Non-pigmented ciliary epithelial cell (primary cell): ENCODE measurements around the gene SURF2.

Experiments
- DNase-seq: peaks from one replicate; pipeline ENCODE4 v3.0.0-alpha.2; 2010; ENCODE audit warnings: low read depth

SURF2 gene

DNA sequence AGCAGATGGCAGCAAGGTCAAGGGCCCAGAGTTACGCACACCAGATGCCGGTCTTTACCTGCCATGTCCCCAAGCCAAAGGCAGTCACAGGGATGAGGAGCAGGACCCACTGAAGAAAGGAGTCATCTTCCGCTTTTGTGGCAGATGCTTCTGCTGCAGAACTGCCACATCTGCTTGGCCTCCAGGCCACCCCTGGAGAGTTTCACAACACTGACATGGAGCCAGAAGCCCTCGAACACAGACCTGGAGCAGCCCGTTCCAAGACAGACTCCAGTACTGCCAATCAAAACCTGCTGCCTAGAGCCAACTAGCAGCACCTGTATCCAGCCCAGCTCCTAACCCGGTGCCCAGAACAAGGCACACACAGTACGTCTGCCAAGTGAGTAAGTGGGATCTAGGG, 1.6 kb upstream of the SURF2 start:
- no peak for DNase-seq

DNA sequence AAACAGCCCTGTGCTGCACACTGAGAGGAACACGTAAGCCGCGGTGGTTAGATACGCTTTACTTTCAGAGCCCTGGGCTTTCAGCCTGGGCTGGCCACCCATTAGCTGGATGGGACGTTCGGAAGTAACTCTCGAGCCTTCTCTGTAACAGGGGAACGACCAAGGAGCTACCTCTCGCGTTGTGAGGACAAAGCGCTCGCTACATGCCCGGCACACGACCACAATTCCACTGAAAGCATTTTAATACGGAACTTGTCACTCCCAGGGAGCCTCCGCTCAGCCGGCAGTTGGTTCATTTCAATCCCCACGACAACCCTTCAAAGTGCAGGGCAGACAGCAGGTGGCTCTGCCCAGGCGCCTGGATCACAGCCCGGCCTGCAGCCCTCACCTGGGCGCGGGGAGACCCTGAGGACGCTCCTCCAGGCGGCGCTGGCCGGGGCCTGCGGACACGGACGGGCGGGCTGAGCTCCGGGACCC, 431 bp upstream of the SURF2 start:
- DNase-seq: no peak

DNA sequence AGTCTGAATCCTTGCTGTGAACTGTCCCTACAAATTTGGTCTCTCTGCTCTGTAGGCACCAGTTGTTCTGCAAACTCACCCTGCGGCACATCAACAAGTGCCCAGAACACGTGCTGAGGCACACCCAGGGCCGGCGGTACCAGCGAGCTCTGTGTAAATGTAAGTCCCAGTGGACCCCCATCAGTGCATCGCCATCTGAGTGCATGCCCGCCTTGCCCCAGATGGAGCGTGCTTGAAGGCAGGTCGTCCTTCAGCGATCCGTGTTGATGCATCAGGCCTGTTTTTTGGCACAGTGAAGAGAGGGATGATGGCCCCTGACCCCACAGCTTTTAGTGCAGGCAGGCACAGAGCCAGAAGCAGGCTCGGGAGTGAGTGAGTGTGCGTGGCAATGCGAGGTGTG, 1.3 kb downstream of the SURF2 start:
- DNase-seq: no peak

DNA sequence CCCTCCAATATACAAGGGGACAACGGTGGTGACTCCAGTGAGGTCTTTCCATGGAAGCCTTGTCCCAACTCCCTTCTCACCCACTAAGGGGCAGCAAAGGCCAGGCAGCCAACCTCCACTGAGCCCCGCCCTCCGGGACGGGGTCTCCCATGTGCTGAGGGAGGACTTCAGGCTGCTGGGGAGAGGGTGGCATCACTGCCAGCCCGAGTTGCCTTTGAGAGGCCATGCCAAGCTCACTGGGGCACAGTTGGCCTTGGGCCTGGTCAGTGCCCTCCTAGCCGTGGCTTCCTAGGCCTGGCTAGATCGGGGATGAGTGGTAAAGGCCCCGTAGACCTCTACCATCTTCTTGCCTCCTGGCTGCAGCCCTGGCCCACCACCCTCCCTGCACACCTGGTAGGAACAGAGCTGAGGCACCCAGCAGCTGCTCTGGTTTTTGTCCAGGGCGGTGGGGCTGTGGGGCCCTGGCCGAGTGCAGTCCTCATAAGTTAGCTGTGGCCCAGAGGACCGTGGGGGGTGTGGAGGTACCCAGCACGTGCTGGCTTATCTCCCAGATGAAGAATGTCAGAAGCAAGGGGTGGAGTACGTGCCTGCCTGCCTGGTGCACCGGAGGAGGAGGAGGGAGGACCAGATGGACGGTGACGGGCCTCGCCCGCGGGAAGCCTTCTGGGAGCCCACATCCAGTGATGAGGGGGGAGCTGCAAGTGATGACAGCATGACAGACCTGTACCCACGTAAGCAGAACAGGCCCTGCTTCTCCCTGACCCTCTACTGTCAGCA, 3.2 kb downstream of the SURF2 start:
- no peak for DNase-seq

DNA sequence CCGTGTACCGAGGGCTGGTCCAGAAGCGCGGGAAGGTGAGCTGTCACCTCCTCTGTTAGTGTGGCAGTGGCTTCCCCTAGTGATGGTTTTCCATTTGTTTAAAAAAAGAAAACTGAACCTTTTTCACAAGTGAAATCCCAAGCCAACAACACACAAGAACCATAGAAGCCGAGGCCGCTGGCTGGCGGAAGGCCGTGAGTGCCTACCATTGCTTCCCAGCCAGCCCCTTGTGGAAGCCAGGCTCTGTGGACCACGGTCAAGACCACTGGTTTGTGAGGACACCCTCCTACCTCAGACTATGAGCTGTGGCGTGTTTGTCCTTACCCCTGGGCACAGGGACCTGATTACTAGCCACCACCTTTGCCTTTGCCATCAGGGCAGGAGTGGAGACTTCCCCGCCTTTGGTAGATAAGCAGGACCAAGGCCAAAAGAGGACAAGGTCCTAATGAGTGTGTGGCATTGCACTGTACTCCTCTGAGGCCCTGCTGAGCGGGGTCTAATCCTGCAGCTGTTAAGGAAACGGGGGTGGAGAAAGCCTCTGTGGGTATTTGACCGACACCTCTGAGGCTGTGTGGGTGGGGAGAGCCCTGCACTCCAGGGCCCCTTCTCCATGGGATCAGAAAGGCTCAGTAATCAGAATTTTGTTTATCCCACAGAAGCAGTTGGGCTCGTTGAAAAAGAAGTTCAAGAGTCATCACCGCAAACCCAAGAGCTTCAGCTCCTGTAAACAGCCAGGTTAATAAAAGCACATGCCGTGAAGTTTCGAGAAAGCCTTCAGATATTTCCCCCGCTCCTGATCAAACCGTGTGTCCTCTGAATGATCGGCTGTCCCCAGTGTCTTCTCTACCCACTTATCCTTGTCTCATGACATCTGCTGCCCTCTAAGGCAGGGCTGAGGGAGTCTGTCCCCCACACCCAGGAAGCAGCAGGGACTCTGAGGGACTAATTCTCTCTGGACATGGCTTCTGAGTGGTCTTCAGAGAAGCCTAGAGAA, 4.3 kb downstream of the SURF2 start:
- DNase-seq: no peak

DNA sequence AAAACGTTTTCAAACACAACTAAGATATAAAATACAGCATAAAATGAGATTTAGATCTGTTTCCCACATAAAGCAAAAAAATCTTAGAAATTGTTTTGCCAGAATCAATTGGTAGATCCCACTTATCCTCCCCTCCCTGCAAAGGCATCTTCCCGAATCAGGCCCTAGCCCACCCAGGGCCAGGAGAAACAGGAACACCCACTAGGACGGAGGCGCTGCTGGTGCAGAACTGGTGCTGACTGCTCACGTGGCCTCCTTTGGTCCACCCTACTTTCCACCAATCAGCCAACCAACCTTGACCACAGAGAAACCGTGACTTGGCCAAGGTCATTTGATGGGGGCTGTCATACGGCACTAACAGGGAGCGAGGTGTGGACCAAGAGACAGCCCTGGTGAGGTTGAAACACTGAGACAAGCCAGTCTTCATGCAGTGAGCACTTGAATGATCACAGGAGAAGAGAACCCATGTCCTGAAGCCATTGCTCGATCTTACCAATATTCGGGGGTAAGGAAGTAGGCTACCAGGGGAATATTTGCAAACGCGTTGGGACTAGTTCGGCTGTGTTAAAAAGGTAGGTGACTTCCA, 5.2 kb downstream of the SURF2 start:
- DNase-seq: no peak

DNA sequence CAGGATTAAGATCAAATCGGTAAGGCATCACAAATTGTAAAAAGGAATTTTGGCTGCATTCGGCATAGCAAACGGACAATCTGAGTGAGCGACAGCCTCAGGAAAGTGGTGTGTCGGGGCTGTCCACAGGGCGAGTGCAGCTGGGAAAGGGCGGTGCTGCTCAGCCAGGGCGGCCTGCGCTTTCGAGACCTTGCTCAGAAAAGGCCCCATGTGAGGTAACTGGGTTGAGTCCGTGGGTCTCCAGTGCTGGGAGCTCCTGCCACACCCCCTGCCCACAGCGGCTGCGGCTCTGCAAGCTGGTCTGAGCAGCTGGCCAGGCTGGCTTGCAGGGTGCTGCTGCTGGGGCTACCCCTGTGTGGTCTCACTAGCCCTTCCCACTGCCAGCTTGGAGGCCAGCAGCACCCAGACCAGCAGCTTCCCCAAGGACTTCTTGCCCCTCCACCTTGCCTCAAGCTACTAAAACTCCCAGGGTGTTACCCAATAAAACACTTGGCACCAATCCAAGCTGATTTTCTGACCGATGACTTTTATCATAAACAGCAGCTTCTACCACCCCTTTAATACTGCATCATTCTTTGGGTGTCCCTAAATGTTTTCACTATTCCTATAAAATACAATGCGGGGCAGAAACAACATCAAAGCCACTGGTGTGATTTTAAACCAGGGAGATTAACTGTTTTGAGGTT, 6.2 kb downstream of the SURF2 start:
- no peak for DNase-seq

DNA sequence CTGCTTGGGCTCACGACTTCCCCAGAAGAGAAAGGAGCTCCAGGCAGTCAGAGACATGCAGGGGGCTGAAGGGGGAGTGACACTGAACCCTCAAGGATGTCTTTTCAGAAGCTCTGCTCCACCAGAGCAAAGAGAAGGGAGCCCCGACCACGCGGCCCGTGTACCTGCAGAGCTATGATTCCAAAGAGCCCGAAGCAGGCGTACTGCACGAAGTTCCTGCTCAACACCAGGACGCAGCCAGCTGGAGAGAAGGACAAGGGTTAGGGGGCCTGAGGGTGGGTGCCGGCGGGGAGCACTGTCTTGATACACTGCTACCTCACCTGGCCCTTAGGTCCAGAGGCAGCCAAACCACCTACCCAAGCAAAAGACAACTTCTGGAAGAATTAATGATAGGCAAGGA, 10.1 kb downstream of the SURF2 start:
- no peak for DNase-seq

DNA sequence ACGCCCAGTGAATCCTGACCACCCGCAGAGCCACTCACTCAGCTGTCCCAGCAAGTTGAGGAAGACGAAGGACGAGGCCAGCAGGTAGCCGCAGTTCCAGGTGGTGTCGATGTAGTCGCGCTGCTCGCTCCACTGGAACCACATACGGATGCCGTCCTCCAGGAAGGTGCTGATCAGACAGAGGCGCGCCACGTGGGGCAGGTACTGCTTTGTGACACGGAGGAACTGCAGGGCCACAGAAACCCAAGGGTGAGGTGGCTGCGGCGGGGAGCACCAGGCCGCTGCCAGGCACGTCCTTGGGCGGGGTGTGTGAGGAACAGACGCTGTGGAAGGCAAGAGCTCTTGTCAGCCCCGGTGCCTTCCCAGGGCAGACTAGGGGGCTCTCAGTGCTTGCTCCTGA, 10.9 kb downstream of the SURF2 start:
- DNase-seq: no peak

DNA sequence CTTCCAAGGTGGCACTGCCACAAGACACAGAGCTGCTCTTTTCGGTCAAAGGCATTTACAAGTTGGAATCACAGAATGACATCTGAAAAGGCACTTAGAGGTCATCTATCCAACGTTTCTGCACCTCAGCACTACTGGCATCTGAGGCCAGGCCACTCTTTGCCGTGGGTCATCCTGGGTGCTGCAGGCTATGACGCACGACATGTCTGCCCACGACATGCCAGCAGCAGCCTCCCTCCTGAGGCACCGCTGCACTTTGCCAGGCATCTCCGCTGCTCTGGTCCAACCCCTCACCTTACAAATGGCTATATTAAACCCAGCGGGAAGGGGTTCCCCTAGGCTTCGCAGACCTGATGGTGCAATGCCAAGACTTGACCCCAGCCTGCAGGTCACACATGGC, 11.4 kb downstream of the SURF2 start:
- no peak for DNase-seq

DNA sequence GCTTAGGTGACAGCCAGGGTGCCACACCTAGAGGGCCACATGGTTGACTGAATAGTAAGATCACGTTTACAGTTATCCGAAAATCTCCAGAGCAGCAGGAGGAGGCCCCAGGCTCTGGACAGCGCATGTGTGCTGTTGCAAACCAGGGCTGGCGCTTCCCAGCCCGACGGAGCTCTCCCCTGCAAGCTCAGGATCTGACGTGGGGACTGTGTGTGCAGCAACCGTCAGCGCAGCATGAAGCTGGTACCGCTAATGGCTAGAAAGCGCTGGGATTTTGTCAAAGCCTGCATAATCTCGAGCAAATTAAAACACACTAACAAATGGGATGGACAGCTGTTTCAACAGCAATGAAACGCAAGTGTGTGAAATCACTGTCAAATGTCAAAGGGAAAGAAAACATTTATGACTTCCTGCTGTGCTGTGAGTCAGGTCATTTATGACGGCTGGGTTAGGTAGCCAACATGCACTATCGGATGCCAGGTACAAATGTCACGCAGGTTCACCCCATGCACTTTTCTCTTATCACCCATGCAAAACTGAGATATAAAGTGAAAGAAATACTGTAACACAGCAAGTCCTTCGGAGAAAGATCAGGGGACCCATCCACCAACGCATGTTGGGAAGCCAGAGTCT, 12.0 kb downstream of the SURF2 start:
- no peak for DNase-seq

DNA sequence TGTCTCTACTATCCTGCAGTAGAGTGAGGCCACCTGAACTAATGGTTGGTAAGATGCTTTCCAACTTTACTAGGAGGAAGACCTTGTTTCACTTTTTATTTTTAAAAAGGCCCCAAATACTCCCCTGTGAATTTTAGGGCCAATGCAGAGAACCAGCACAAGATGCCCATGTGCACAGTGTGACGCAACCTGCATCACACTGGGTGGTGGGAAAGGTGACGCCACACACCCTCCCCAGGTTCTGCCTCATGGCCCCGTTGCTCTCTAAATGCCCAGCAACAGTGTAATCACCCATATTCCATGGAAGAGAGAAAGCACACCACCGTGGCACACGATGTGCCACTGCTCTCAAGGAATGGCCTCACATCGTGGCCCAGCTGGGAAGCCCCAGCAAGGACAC, 13.1 kb downstream of the SURF2 start:
- DNase-seq: no peak

DNA sequence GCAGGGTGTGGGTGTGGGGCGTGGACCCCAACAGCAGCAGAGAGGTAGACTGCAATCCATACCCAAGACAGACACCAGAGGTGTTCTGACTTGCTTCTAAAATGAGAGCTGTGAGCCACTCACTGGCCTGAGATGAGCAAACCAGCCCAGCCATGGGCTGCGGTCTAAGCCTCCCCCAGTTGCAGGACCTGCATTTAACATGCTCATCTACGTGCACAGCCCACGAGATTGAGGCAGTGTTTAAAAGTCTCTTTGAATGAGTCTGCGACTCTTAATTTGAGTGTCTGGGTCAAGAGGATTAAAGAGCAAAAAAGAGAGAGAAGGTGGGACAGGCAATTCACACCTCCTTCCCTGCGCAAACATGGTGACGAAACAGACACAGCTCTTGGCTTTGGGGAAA, 13.6 kb downstream of the SURF2 start:
- DNase-seq: no peak

DNA sequence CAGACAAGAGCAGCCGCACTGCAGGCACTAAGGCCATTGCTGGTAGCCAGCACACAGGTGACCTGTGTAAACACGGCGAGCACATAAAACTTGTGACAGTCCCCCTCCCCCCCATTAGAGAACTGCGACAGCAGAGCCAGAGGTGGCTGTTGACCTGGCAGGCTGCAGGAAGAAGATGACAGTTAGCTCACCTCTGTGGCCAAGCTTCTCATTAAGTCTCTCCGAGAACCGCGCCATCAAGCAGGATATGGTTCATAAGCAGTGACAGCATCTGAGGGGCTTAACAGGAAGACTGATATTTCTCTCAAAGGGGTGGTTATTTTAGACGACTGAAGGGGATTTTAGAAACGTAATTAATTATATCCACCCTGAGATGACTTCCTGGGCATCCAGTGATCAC, 14.3 kb downstream of the SURF2 start:
- no peak for DNase-seq

DNA sequence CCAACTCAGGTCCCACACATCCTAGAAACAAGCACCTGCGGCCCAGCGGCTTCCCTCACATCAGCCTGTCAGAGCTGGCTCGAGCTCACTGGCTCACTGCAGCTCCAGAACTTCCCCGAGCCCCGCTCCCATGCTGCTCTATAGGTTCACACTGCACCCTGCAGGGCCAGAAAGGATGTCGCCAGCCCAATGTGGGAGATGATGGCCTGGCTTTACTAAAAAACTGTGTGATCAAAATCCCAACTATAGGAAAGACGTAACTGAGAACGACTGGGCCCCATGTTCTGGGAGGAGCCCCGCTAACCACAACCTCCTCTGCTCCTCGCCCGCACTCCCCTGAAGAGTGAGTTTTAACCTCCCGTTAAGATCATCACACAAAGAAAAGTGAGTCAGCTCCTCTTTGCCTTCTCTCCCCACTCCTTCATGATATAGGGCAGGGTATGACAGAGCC, 14.9 kb downstream of the SURF2 start:
- no peak for DNase-seq

DNA sequence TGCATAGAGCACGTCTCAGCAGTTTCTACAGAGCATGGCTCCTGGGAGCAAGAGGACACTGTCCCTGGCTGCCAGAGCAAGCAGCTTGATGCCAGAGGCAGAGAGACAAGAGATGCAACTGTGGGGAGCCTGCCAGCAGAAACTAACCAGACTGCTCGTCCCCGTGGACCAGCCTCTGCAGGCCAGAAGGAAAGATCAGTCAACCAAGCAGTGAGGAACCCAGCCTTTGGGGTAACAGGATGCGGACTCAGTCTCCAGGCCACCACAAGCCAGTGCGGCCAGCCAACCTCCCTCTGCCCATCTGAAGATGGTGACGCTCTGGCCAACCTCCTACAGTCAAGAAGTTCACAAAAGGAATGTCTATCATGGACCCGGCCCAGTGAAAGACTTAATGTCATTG, 15.8 kb downstream of the SURF2 start:
- no peak for DNase-seq

DNA sequence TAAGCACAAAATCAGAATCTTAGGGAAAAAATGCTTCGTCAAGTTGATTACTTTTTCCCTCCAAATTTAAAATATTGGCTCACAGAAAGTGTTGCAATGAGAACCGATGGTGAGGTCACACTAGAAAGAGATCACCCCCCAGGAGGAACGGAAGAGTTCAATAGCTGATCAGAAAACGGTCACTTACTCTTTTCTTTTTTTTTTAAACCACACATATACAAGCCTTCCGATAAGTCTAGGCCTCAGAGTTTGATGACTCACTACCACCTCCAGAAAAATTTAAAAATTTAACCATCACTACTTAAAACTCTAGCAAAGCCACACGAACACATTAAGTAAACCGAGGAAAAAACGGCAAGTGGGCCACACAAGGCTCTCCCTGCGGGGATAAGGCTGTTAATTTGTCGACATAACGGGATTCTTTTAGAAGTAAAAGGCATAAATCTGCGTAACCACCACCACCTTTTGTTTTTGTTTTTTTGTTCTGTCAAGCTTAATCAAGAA, 18.3 kb downstream of the SURF2 start:
- peak; percentile 41 for DNase-seq

DNA sequence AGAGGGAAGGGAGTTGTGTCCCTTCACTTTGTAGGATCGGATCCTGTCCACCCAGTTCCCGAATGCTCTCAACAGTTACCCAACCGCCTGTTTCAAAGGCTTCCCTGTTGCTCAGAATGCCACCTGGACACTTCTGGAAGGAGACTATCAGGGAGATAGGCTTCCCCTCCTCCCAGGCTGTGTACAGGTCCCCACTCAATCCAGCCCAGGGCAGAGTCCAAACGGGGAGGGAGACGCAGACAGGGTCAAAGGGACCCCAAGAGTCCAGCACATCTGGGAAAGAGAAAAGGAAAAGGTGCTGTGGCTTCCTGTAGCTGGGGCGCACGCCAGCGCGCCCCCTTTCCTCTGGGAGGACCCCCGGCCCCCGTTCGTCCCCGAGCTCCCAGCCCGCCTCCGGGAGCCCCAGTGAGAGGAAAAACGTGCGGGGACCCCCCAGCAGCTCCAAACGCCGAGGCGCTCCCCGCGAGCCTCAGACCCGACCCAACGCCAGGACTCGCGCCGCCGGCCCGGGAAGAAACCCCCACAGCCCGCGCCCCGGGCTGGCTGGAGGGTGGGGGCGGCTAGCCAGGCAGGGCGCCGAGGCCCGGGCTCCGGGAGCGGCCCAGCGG, 18.9 kb downstream of the SURF2 start:
- DNase-seq: no peak

DNA sequence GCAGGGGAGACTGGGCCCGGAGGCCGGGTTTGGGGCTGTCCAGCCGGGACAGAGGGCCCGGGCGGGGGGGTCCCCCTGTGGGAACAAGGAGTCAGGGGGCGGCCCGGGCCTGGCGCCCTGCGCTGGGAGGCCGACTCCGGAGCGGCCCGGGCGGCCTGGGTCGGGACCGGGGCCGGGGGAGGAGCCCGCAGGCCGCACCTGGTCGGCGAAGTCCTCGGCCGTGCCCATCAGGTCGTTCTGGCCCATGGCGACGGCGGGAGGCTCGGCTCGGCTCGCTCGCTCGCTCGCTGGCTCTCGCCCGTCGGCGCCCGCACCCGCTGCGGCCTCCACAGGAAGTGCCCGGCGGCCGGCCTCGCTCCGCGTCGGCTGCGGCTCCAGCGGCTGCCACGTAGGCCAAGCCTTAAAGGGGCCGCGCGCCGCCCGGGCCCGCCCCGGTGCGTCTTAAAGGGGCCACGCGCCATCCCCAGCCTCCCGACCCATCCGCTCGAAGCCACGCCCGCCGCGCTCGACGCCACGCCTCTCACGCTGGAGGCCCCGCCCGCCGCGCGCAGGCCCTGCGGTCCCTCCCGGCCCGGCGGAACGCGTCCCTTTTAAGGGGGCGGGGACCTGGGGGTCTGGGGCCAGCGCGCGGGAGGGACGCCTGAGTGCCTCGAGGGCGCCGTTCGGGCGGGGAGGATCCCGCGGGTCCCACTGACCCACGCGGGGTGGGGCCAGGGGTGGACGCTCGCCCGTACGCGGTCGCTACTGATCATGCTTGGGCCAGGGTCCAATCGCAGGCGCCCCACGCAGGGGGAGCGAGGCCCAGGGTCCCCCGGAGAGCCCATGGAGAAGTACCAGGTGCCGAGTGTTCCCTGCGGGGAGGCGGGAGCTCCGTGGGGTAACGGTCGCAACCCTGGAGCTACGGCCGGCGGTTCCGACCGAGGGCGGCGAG, 19.6 kb downstream of the SURF2 start, which contains the start of the genes STKLD1 and SURF4:
STKLD1 (plus strand) TSS at position 643 of the 931 bp plus-strand sequence; CDS start at position 751, 108 bp downstream.
SURF4 (minus strand) TSS at position 337 of the 931 bp plus-strand sequence; CDS start at position 246, 91 bp downstream.
- DNase-seq: peak; percentile 55
